PC-3 (cell line): ENCODE data around the gene CCDC28A.

ENCODE experiments used
- EZH2 ChIP-seq: fragments of 300-600 bp; sonication (generic); IDR thresholded peaks from one replicate; pipeline ENCODE4 v1.6.1; 2017; ENCODE audit warnings: antibody characterized with exemption, mild to moderate bottlenecking, low read length; ENCODE audit not compliant: unreplicated experiment
- TF ChIP-seq, protein P1 (sequence below): fragments of 300-600 bp; sonication (generic); conservative IDR thresholded peaks from 2 replicates; pipeline ENCODE4 v1.5.1; 2017; ENCODE audit warnings: antibody characterized with exemption, low read depth, mild to moderate bottlenecking, low read length

DNA sequence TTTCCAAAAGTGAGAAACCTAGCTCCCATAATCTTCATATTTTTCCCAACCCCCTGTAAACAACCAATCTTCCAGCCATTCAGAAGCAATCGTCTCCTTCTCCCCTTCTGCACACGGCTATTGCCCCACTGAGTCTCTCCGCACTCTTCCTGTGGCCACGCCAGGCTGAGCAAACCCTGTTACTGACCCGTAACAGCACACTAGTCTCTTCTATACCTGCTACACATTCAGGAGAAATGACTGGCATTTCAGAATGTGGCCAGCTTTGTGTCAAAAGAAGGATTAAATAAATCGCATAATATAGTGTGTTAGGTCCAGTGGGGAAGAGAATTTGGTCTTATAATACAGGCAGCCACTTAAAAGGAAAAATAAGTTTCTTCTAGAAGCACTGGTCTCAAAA, 63.7 kb downstream of the CCDC28A start:
- TF ChIP-seq, protein P1, sequence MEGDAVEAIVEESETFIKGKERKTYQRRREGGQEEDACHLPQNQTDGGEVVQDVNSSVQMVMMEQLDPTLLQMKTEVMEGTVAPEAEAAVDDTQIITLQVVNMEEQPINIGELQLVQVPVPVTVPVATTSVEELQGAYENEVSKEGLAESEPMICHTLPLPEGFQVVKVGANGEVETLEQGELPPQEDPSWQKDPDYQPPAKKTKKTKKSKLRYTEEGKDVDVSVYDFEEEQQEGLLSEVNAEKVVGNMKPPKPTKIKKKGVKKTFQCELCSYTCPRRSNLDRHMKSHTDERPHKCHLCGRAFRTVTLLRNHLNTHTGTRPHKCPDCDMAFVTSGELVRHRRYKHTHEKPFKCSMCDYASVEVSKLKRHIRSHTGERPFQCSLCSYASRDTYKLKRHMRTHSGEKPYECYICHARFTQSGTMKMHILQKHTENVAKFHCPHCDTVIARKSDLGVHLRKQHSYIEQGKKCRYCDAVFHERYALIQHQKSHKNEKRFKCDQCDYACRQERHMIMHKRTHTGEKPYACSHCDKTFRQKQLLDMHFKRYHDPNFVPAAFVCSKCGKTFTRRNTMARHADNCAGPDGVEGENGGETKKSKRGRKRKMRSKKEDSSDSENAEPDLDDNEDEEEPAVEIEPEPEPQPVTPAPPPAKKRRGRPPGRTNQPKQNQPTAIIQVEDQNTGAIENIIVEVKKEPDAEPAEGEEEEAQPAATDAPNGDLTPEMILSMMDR: no peak
- TF ChIP-seq EZH2: no peak
